Lower leg skin (tissue), 3 donors: Measurements from ENCODE around the gene PDCD1.

ENCODE experiments used
- POLR2A ChIP-seq, 2 donors: fragments of 450-650 bp; IDR thresholded peaks; one replicate each; pipeline ENCODE4 v1.6.1; 2016 to 2017; ENCODE audit warnings: antibody characterized with exemption in 2 of 2, mild to moderate bottlenecking in 1 of 2, moderate library complexity in 1 of 2
- TF ChIP-seq, protein P1 (sequence below), 3 donors: fragments of 450-650 bp; IDR thresholded peaks; one replicate each; pipeline ENCODE4 v1.5.1; 2016; ENCODE audit warnings: antibody characterized with exemption in 3 of 3, mild to moderate bottlenecking in 3 of 3, moderate library complexity in 2 of 3

- TF ChIP-seq, protein P1, sequence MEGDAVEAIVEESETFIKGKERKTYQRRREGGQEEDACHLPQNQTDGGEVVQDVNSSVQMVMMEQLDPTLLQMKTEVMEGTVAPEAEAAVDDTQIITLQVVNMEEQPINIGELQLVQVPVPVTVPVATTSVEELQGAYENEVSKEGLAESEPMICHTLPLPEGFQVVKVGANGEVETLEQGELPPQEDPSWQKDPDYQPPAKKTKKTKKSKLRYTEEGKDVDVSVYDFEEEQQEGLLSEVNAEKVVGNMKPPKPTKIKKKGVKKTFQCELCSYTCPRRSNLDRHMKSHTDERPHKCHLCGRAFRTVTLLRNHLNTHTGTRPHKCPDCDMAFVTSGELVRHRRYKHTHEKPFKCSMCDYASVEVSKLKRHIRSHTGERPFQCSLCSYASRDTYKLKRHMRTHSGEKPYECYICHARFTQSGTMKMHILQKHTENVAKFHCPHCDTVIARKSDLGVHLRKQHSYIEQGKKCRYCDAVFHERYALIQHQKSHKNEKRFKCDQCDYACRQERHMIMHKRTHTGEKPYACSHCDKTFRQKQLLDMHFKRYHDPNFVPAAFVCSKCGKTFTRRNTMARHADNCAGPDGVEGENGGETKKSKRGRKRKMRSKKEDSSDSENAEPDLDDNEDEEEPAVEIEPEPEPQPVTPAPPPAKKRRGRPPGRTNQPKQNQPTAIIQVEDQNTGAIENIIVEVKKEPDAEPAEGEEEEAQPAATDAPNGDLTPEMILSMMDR (IDR thresholded peaks at IDR 0.05), result no peak
- TF ChIP-seq POLR2A (IDR thresholded peaks at IDR 0.05), result no peak
Measured at GRCh38 chr2:241895712-241896641, 37.3 kb upstream of the PDCD1 start.
